T-helper 2 cell treated with Interferon-gamma antibody and Interleukin-4, amounts not matched to agents 5 μg/mL and 100 μg/mL, for 36 hours (primary cell): ENCODE results near the gene PIK3CB.
A peak's percentile ranks its signal among the peaks of the same experiment; 100 is the strongest.
"Not testable (repeated sequence)": the region's sequence is repeated elsewhere in the genome, so short reads cannot be mapped to it uniquely, and the experiment has no call there.

Source experiments
- DNase-seq: peaks from one replicate; pipeline ENCODE4 v3.0.0; 2021; ENCODE audit warnings: low spot score
- H3K27ac Mint-ChIP-seq: one replicate; pipeline ENCODE4 v1.8.0; 2021; ENCODE audit warnings: mild to moderate bottlenecking, mixed read lengths
- H3K27me3 Mint-ChIP-seq: one replicate; pipeline ENCODE4 v1.8.0; 2021; ENCODE audit warnings: low read depth, mixed read lengths
- H3K36me3 Mint-ChIP-seq: one replicate; pipeline ENCODE4 v1.8.0; 2021; ENCODE audit warnings: low read depth, mixed read lengths
- H3K4me1 Mint-ChIP-seq: one replicate; pipeline ENCODE4 v1.8.0; 2021; ENCODE audit warnings: low read depth, mixed read lengths
- H3K4me3 Mint-ChIP-seq: one replicate; pipeline ENCODE4 v1.8.0; 2022; ENCODE audit warnings: mild to moderate bottlenecking, moderate library complexity, mixed read lengths
- H3K9me3 Mint-ChIP-seq: one replicate; pipeline ENCODE4 v1.8.0; 2021; ENCODE audit warnings: mixed read lengths

The PIK3CB gene

DNA sequence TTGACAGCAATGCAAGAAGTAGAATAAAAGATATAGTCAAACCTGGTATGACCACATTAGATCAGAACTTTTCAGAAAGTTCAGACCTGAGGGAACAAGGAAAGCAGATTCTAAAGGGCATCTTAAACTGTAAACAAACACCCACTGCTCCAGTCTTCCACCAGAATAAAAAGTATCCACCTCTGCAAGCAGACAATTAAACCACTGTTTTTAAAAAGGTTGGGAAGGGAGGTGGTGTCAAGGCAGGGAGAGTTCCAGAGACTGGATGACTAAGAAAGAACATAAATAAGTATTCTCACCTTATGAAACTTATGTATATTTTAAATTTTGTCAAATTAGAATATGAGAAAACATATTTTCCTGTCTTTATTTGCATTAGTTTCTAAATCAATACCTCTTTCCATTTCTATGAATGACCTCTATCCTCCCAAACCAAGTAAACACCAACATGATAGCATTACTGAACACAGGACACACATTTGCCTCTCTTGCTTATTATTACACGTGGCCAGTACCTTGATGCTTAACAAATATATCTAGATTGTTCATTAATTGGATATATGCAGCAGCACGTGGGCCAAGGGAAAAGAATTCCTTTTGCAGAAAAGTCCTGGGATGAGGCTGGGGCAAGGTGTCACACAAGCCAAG is 31.6 kb downstream of the PIK3CB start:
- H3K4me3 Mint-ChIP-seq: no peak overlapping the region
- H3K27ac Mint-ChIP-seq: no peak overlapping the region

DNA sequence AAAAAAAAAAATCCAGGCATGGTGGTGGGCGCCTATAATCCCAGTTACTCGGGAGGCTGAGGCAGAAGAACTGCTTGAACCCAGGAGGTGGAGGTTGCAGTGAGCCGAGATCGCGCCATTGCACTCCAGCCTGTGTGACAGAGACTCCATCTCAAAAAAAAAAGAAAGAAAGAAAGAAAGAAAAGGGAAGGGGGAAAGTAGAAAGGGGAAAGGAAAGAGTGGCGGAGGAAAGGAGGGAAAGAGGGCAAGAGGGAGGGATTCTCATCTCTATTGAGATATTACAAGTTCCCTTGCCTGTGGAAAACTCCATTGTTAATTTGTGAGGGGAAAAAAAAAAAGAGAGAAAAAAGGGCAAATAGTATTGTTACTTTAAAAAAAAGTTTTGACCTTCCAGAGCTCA is 32.5 kb downstream of the PIK3CB start:
- H3K4me3 Mint-ChIP-seq, H3K36me3 Mint-ChIP-seq, H3K9me3 Mint-ChIP-seq, H3K27me3 Mint-ChIP-seq, DNase-seq, H3K27ac Mint-ChIP-seq: not testable (repeated sequence)
- H3K4me1 Mint-ChIP-seq: peaks cover 12% of the 10 kb centered on the region

More for the DNA sequence above, 31.6 kb downstream of the PIK3CB start:
- peaks cover 7% of the 10 kb centered on the region for H3K4me1 Mint-ChIP-seq
- H3K27me3 Mint-ChIP-seq: no peaks in the 10 kb centered on the region
- no peaks in the 10 kb centered on the region for H3K36me3 Mint-ChIP-seq
- no peaks in the 10 kb centered on the region for H3K9me3 Mint-ChIP-seq
- DNase-seq: no peak

DNA sequence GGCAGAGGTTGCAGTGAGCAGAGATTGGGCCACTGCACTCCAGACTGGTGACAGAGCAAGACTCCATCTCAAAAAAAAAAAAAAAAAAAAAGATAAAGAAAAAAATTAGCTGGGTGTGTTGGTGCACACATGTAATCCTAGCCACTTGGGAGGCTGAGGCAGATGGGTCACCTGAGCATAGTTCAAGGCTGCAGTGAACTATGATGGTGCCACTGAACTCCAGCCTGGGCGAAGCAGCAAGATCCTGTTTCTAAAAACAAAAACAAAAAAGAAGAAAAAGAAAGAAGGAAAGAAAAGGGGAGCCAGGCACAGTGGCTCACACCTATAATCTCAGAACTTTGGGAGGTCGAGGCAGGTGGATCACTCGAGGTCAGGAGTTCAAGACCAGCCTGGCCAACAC is 32.9 kb downstream of the PIK3CB start:
- no peaks in the 10 kb centered on the region for H3K27me3 Mint-ChIP-seq
- no peaks in the 10 kb centered on the region for H3K9me3 Mint-ChIP-seq
- no peak overlapping the region for H3K4me3 Mint-ChIP-seq
- H3K4me1 Mint-ChIP-seq: peaks cover 13% of the 10 kb centered on the region
- H3K27ac Mint-ChIP-seq: no peak overlapping the region
- DNase-seq: no peak
- H3K36me3 Mint-ChIP-seq: peaks cover 1% of the 10 kb centered on the region

- H3K9me3 Mint-ChIP-seq: no peaks in the 10 kb centered on the region
- peaks cover 14% of the 10 kb centered on the region for H3K4me1 Mint-ChIP-seq
- H3K4me3 Mint-ChIP-seq: no peak overlapping the region
- no peak for DNase-seq
- H3K27ac Mint-ChIP-seq: no peak overlapping the region
- peaks cover 8% of the 10 kb centered on the region for H3K36me3 Mint-ChIP-seq
- H3K27me3 Mint-ChIP-seq: no peaks in the 10 kb centered on the region
These were observed 34.5 kb downstream of the PIK3CB start for GRCh38 chr3:138800248-138800647.

DNA sequence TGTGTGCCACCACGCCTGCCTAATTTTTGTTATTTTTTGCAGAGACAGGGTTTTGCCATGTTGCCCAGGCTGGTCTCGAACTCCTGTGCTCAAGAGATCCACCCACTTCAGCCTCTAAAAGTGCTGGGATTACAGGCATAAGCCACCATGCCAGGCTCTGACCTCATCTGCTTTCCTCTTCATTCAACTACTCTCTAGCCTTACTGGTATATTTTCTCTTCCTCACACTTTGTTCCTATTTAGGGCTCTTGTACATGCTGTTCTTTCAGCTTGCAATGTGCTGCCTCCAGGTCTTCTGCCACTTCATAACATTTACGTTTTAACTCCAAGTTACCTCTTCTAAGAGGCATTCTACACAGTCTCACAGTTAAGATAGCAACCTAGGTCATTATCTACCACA is 34.9 kb downstream of the PIK3CB start:
- DNase-seq: no peak
- Mint-ChIP-seq H3K9me3 (no peaks in the 10 kb centered on the region), H3K4me3 (no peak overlapping the region), H3K36me3 (peaks cover 8% of the 10 kb centered on the region), H3K4me1 (peaks cover 14% of the 10 kb centered on the region), H3K27me3 (no peaks in the 10 kb centered on the region), H3K27ac (no peak overlapping the region)

DNA sequence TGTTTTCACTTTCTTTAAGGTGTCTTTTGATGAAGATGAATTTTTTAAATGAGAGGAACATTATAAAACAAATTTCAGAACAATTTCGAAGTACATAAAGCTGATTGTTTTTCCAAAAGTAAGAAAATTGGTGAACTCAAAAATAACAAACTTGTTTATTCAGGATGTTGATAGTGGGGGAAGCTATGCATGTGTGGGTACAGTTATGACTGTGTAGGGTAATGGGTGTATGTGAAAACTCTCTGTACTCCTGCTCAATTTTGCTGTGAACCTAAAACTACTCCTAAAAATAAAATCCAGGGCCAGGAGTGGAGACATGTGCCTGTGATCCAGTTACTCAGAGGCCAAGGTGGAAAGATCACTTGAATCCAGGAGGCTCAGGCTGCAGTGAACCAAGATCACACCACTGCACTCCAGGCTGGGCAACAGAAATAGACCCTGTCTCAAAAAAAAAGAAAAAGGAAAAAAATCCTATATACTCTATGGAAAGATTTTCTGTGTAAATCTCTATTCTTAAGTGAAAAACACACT is 37.2 kb downstream of the PIK3CB start:
- peak overlapping the region; percentile 50 for H3K4me3 Mint-ChIP-seq

GRCh38 chr3:138796761-138797160 is 38.0 kb downstream of the PIK3CB start:
- Mint-ChIP-seq H3K36me3 (peaks cover 14% of the 10 kb centered on the region), H3K9me3 (no peaks in the 10 kb centered on the region), H3K27ac (no peak overlapping the region), H3K27me3 (no peaks in the 10 kb centered on the region), H3K4me1 (peaks cover 15% of the 10 kb centered on the region), H3K4me3 (no peak overlapping the region)
- no peak for DNase-seq

More for the DNA sequence above, 37.2 kb downstream of the PIK3CB start:
- no peak for DNase-seq
- H3K36me3 Mint-ChIP-seq: peaks cover 14% of the 10 kb centered on the region
- H3K9me3 Mint-ChIP-seq: no peaks in the 10 kb centered on the region
- peaks cover 12% of the 10 kb centered on the region for H3K4me1 Mint-ChIP-seq
- H3K27me3 Mint-ChIP-seq: no peaks in the 10 kb centered on the region
- no peak overlapping the region for H3K27ac Mint-ChIP-seq

GRCh38 chr3:138786788-138787271 is 47.9 kb downstream of the PIK3CB start:
- Mint-ChIP-seq H3K9me3 (no peaks in the 10 kb centered on the region), H3K27me3 (no peaks in the 10 kb centered on the region), H3K4me1 (peaks cover 21% of the 10 kb centered on the region), H3K36me3 (peaks cover 10% of the 10 kb centered on the region), H3K27ac (no peak overlapping the region), H3K4me3 (no peak overlapping the region)
- DNase-seq: no peak

DNA sequence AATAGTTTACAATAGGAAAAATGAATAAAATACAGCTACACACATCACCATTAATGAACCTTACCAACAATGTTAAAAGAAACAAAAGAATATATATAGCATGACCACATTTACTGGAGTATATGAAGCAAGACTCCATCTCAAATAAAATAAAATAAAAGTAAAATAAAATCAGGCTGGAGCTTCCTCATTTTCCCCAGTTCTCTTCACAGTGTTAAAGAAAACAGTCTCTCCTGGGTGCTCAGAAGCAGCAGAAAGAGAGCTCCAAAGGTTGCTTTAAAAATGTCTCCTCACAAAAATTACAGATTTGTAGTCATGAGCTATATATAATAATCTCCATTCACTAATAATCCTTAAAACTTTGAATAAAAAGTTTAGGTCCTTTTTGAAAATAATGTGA is 48.8 kb downstream of the PIK3CB start:
- peaks cover 10% of the 10 kb centered on the region for H3K36me3 Mint-ChIP-seq
- no peaks in the 10 kb centered on the region for H3K27me3 Mint-ChIP-seq

DNA sequence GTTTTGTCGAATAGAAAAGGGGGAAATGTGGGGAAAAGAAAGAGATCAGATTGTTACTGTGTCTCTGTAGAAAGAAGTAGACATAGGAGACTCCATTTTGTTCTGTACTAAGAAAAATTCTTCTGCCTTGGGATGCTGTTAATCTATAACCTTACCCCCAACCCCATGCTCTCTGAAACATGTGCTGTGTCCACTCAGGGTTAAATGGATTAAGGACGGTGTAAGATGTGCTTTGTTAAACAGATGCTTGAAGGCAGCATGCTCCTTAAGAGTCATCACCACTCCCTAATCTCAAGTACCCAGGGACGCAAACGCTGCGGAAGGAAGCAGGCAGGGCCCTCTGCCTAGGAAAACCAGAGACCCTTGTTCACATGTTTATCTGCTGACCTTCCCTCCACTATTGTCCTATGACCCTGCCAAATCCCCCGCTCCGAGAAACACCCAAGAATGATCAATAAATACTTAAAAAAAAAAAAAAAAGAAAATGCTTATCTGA is 49.3 kb downstream of the PIK3CB start:
- not testable (repeated sequence) for DNase-seq, H3K27me3 Mint-ChIP-seq, H3K9me3 Mint-ChIP-seq, H3K4me3 Mint-ChIP-seq
- H3K36me3 Mint-ChIP-seq: peaks cover 13% of the 10 kb centered on the region
- peaks cover 19% of the 10 kb centered on the region for H3K4me1 Mint-ChIP-seq
- peak overlapping the region; percentile 11 for H3K27ac Mint-ChIP-seq

More for the DNA sequence above, 48.8 kb downstream of the PIK3CB start:
- no peak for DNase-seq
- H3K9me3 Mint-ChIP-seq: no peaks in the 10 kb centered on the region
- no peak overlapping the region for H3K4me3 Mint-ChIP-seq
- H3K27ac Mint-ChIP-seq: no peak overlapping the region
- H3K4me1 Mint-ChIP-seq: peaks cover 15% of the 10 kb centered on the region

DNA sequence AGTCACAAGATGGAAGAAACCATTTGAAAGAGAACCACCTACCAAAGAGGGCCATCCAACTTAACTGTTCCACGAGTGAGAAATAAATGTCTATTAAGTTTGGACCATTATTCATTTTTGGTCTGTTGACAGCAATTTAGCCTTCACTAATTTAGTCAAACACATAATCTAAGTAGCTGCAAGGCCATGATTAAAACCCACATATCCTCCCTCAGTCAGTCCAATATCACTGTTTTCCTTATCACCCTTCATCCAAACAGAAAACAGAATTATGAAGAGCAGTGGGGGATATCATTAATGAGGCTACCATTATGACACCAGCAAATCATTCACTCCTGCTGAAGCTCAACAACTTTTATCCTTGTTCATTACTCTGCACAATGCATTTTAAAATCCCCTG is 52.0 kb downstream of the PIK3CB start:
- Mint-ChIP-seq H3K27ac (peak overlapping the region; percentile 29), H3K27me3 (no peaks in the 10 kb centered on the region), H3K36me3 (peaks cover 8% of the 10 kb centered on the region), H3K4me3 (no peak overlapping the region), H3K9me3 (no peaks in the 10 kb centered on the region), H3K4me1 (peaks cover 25% of the 10 kb centered on the region)
- DNase-seq: no peak

DNA sequence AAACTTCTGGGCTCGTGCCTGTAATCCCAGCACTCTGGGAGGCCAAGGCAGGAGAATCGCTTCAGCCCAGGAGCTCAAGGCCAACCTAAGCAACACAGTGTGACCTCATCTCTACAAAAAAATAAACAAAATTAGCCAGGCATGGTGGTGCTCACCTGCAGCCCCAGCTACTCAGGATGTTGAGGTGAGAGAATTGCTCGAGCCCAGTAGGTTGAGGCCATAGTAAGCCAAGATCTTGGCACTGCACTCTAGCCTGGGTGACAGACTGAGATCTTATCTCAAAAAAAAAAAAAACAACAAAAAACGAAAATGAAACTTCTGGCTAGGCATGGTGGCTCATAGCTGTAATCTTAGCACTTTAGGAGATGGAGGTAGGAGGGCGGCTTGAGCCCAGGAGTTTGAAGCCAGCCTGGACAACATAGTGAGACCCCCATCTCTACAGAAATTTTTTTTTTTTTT is 53.7 kb downstream of the PIK3CB start:
- H3K9me3 Mint-ChIP-seq: no peaks in the 10 kb centered on the region
- H3K4me3 Mint-ChIP-seq: peak overlapping the region; percentile 28
- no peaks in the 10 kb centered on the region for H3K27me3 Mint-ChIP-seq
- H3K36me3 Mint-ChIP-seq: peaks cover 12% of the 10 kb centered on the region
- peaks cover 22% of the 10 kb centered on the region for H3K4me1 Mint-ChIP-seq
- DNase-seq: peak; percentile 30
- peak overlapping the region; percentile 82 for H3K27ac Mint-ChIP-seq

DNA sequence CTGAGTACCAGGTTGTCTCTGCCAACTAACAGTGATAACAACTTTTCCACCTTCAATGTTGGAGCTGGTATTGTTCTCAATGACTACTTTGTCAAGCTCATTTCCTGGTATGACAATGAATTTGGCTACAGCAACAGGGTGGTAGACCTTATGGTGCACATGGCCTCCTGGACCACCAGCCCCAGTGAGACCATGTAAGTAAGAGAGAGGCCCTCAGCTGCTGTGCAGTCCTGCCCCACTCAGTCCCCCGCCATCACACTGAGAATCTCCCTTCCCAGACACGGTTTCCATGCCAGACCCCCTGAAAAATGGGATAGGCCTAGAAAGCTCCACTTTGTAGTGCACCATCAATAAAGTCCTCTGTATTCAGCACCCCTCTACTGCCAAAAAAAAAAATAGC is 56.1 kb downstream of the PIK3CB start:
- no peak overlapping the region for H3K4me3 Mint-ChIP-seq
- no peaks in the 10 kb centered on the region for H3K27me3 Mint-ChIP-seq
- H3K36me3 Mint-ChIP-seq: peaks cover 9% of the 10 kb centered on the region
- H3K9me3 Mint-ChIP-seq: no peaks in the 10 kb centered on the region
- no peak for DNase-seq
- no peak overlapping the region for H3K27ac Mint-ChIP-seq
- H3K4me1 Mint-ChIP-seq: peaks cover 29% of the 10 kb centered on the region

DNA sequence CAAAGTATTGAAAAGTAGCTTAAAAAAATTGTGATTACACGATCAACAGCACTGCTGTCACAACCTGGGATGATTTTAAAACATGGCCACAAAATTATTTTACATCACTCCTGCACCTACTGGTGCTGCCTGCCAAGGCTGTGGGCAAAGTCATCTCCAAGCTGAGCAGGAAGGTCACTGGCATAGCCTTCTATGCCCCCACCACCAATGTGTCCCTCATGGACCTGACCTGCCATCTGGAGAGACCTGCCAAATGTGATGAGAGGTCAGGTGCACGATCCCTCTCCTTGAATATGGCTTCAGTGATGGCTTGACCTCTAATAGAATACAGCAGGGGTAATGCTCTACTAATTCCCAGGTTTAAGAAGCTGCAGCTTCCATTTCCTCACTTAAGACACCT is 57.8 kb downstream of the PIK3CB start:
- H3K36me3 Mint-ChIP-seq: peaks cover 11% of the 10 kb centered on the region
- no peaks in the 10 kb centered on the region for H3K27me3 Mint-ChIP-seq
- no peak for DNase-seq
- H3K9me3 Mint-ChIP-seq: no peaks in the 10 kb centered on the region
- H3K27ac Mint-ChIP-seq: no peak overlapping the region
- H3K4me1 Mint-ChIP-seq: peaks cover 25% of the 10 kb centered on the region
- no peak overlapping the region for H3K4me3 Mint-ChIP-seq
